ENCODE results near the gene POLR3GL. TPM values are rescaled to one million over a fixed set of nuclear protein-coding genes. Genes with fewer than 3 reads are reported as not detected.
"Not testable (repeated sequence)": the region's sequence is repeated elsewhere in the genome, so short reads cannot be mapped to it uniquely, and the experiment has no call there.

Gene POLR3GL
- total RNA-seq, 1 experiment from 2014 or later, result 2.9 TPM

GRCh38 chr1:146021622-146022402, 57.3 kb downstream of the POLR3GL start, which contains the start of gene HJV:
HJV (minus strand) TSS chr1:146021735; CDS start chr1:146020231, 1,504 bp downstream.
- Mint-ChIP-seq H3K4me1 (ENCODE audit: low read depth, unreplicated experiment) (peaks cover 29% of the 10 kb centered on the region), H3K4me3 (ENCODE audit: unreplicated experiment) (no peak within 1 kb of the TSS), H3K36me3 (ENCODE audit: insufficient read depth, unreplicated experiment) (no peaks in the 10 kb centered on the region), H3K27me3 (ENCODE audit: insufficient read depth, unreplicated experiment) (peaks cover 6% of the 10 kb centered on the region), H3K27ac (ENCODE audit: unreplicated experiment) (no peak within 1 kb of the TSS), H3K9me3 (ENCODE audit: unreplicated experiment) (no peaks in the 10 kb centered on the region)
- POLR2A ChIA-PET, result interaction anchor here (0.6 kb wide), 1 partner anchor 25 kb away, joined by 3 read pairs; no protein-coding TSS in a partner anchor
- Histone ChIP-seq H3K36me3 (ENCODE audit: control insufficient read depth, insufficient read depth, low read length) (no peaks in the 10 kb centered on the region), H3K27me3 (replicated peaks; ENCODE audit: control insufficient read depth, insufficient read depth, low read length) (no peaks in the 10 kb centered on the region), H3K4me1 (peaks cover 13% of the 10 kb centered on the region), H3K4me3 (ENCODE audit: low read depth, low read length) (no peak within 1 kb of the TSS), H3K9me3 (no peaks in the 10 kb centered on the region)
- CTCF ChIA-PET, result interaction anchor here (1.3 to 2.1 kb wide), 2 partner anchors 10 to 42 kb away, joined by 6 read pairs; no protein-coding TSS in a partner anchor
- TF ChIP-seq CTCF (IDR thresholded peaks at IDR 0.05; ENCODE audit: insufficient read depth in 1 of 2, low read depth in 1 of 2, low read length in 1 of 2, severe bottlenecking in 1 of 2, unreplicated experiment in 1 of 2), result no peak
- intact Hi-C loops (cut with micrococcal nuclease; ENCODE audit: unreplicated experiment), result no loop called here
- no peak for DNase-seq
- BruUV-seq (replicated peaks), result no TSS peak

GRCh38 chr1:146022403-146023127, 58.1 kb downstream of the POLR3GL start:
- BruUV-seq (replicated peaks), result no TSS peak
- TF ChIP-seq CTCF (IDR thresholded peaks at IDR 0.05; ENCODE audit: insufficient read depth in 1 of 2, low read depth in 1 of 2, low read length in 1 of 2, severe bottlenecking in 1 of 2, unreplicated experiment in 1 of 2), result no peak
- POLR2A ChIA-PET, result no interaction called here
- H3K27me3 Mint-ChIP-seq (ENCODE audit: insufficient read depth, unreplicated experiment), result peaks cover 3% of the 10 kb centered on the region
- Histone ChIP-seq H3K9me3 (no peaks in the 10 kb centered on the region), H3K4me1 (peaks cover 13% of the 10 kb centered on the region), H3K36me3 (ENCODE audit: control insufficient read depth, insufficient read depth, low read length) (no peaks in the 10 kb centered on the region), H3K27me3 (replicated peaks; ENCODE audit: control insufficient read depth, insufficient read depth, low read length) (no peaks in the 10 kb centered on the region), H3K4me3 (ENCODE audit: low read depth, low read length) (no peak overlapping the region)
- no peaks in the 10 kb centered on the region for H3K9me3 Mint-ChIP-seq (ENCODE audit: unreplicated experiment)
- no peak overlapping the region for H3K4me3 Mint-ChIP-seq (ENCODE audit: unreplicated experiment)
- H3K27ac Mint-ChIP-seq (ENCODE audit: unreplicated experiment), result no peak overlapping the region
- H3K36me3 Mint-ChIP-seq (ENCODE audit: insufficient read depth, unreplicated experiment), result no peaks in the 10 kb centered on the region
- CTCF ChIA-PET, result no interaction called here
- H3K4me1 Mint-ChIP-seq (ENCODE audit: low read depth, unreplicated experiment), result peaks cover 29% of the 10 kb centered on the region
- intact Hi-C loops (cut with micrococcal nuclease; ENCODE audit: unreplicated experiment), result no loop called here
- no peak for DNase-seq

GRCh38 chr1:146025787-146026495, 61.5 kb downstream of the POLR3GL start:
- BruUV-seq (replicated peaks); H3K36me3 Mint-ChIP-seq (ENCODE audit: insufficient read depth, unreplicated experiment); H3K27me3 Mint-ChIP-seq (ENCODE audit: insufficient read depth, unreplicated experiment); H3K36me3 ChIP-seq (ENCODE audit: control insufficient read depth, insufficient read depth, low read length); H3K4me1 ChIP-seq; H3K27me3 ChIP-seq (replicated peaks; ENCODE audit: control insufficient read depth, insufficient read depth, low read length); POLR2A ChIA-PET; H3K4me3 Mint-ChIP-seq (ENCODE audit: unreplicated experiment); H3K9me3 Mint-ChIP-seq (ENCODE audit: unreplicated experiment); DNase-seq; H3K4me3 ChIP-seq (ENCODE audit: low read depth, low read length); H3K9me3 ChIP-seq; CTCF ChIA-PET; intact Hi-C loops (cut with micrococcal nuclease; ENCODE audit: unreplicated experiment); H3K27ac Mint-ChIP-seq (ENCODE audit: unreplicated experiment): not testable (repeated sequence)
- H3K4me1 Mint-ChIP-seq (ENCODE audit: low read depth, unreplicated experiment), result peaks cover 12% of the 10 kb centered on the region

- BruUV-seq (replicated peaks); POLR2A ChIA-PET; H3K4me3 ChIP-seq (ENCODE audit: low read depth, low read length); H3K9me3 ChIP-seq; H3K4me3 Mint-ChIP-seq (ENCODE audit: unreplicated experiment); H3K27me3 ChIP-seq (replicated peaks; ENCODE audit: control insufficient read depth, insufficient read depth, low read length); H3K4me1 Mint-ChIP-seq (ENCODE audit: low read depth, unreplicated experiment); DNase-seq; H3K27ac Mint-ChIP-seq (ENCODE audit: unreplicated experiment); H3K9me3 Mint-ChIP-seq (ENCODE audit: unreplicated experiment); H3K36me3 ChIP-seq (ENCODE audit: control insufficient read depth, insufficient read depth, low read length); H3K36me3 Mint-ChIP-seq (ENCODE audit: insufficient read depth, unreplicated experiment); H3K27me3 Mint-ChIP-seq (ENCODE audit: insufficient read depth, unreplicated experiment); H3K4me1 ChIP-seq; intact Hi-C loops (cut with micrococcal nuclease; ENCODE audit: unreplicated experiment): not testable (repeated sequence)
- CTCF ChIA-PET, result interaction anchor here (0.8 kb wide), 1 partner anchor 9 kb away, joined by 5 read pairs; no protein-coding TSS in a partner anchor
Measured at GRCh38 chr1:146026650-146027049, 62.2 kb downstream of the POLR3GL start.
